K562 (cell line): Measurements from ENCODE around the gene VGLL4. TPM values are rescaled to one million over a fixed set of nuclear protein-coding genes. Genes with fewer than 3 reads are reported as not detected.
A peak's percentile ranks its signal among the peaks of the same experiment; 100 is the strongest.

ENCODE experiments used
- ATAC-seq: fragments of 200-7000 bp; cut with Tn5 transposase; 3 replicates; pipeline ENCODE4 v1.9.1; 2020; ENCODE audit warnings: moderate library complexity
- BruUV-seq: library from RNA; stranded (reverse); fragments of 400-500 nt; replicated peaks from 2 replicates; lab custom pipeline; 2021; lab: Mats Ljungman, UMichigan
- CTCF ChIA-PET: fragments of 300-600 bp; formaldehyde crosslinking; extraction: SDS; loops from one replicate; lab custom pipeline; 2021; ENCODE audit warnings: low intra/inter-chr PET ratio; lab: Yijun Ruan, JAX
- POLR2A ChIA-PET: fragments of 300-600, 350-650 bp; sonication (Branson Sonifier 250); formaldehyde crosslinking; extraction: SDS; loops from one replicate; lab custom pipeline; 2021; ENCODE audit warnings: antibody characterized with exemption, inconsistent platforms; lab: Yijun Ruan, JAX
- DNase-seq, 4 experiments: peaks; one replicate each; pipeline versions ENCODE4 v3.0.0 to v3.0.0-alpha.2; 2011 to 2018; ENCODE audit warnings: low spot score in 3 of 4, mixed read lengths in 3 of 4; ENCODE audit errors: extremely low read depth in 1 of 4
- FAIRE-seq: peaks from 2 replicates; lab custom pipeline; 2011; peaks lifted over from hg19 to GRCh38; lab: Jason Lieb, UNC
- H2AFZ ChIP-seq: 2 replicates; pipeline ENCODE4 v1.6.0; 2011; ENCODE audit warnings: low read depth, low read length, control low read depth, inconsistent platforms
- H3K27ac ChIP-seq: fragments of 200-600 bp; 3 replicates; pipeline ENCODE4 v1.8.0; 2011; ENCODE audit warnings: low read depth, mild to moderate bottlenecking, control low read depth, inconsistent platforms, low read length, moderate library complexity, mixed read lengths; ENCODE audit errors: extremely low read depth
- H3K27me3 ChIP-seq, 2 experiments: fragments of 300-600 bp in 1 of 2; 2 replicates in 1 of 2; 3 replicates in 1 of 2; pipeline versions ENCODE4 v1.6.0 to v1.8.0; 2011; ENCODE audit warnings: inconsistent platforms in 2 of 2, low read length in 2 of 2, mild to moderate bottlenecking in 1 of 2, mixed read lengths in 1 of 2, moderate library complexity in 1 of 2; ENCODE audit not compliant: control insufficient read depth in 2 of 2, insufficient read depth in 2 of 2
- H3K36me3 ChIP-seq: fragments of 300-600 bp; 3 replicates; pipeline ENCODE4 v1.8.0; 2011; ENCODE audit warnings: mild to moderate bottlenecking, low read length, inconsistent platforms; ENCODE audit not compliant: control insufficient read depth, insufficient read depth
- H3K4me1 ChIP-seq, 2 experiments: fragments of 200-600 bp in 1 of 2; replicated peaks in 1 of 2; 2 replicates in 1 of 2; 3 replicates in 1 of 2; pipeline versions ENCODE4 v1.5.1 to v1.8.0; 2011; ENCODE audit warnings: inconsistent platforms in 2 of 2, low read length in 2 of 2, mild to moderate bottlenecking in 1 of 2, mixed read lengths in 1 of 2, moderate library complexity in 1 of 2; ENCODE audit not compliant: control insufficient read depth in 2 of 2, insufficient read depth in 2 of 2
- H3K4me2 ChIP-seq: 2 replicates; pipeline ENCODE4 v1.6.1; 2011; ENCODE audit warnings: low read length, control low read depth, inconsistent platforms, mixed read lengths; ENCODE audit not compliant: insufficient read depth
- H3K4me3 ChIP-seq: fragments of 200-600 bp; sonication (generic), shearing (Covaris generic); 2 replicates; pipeline ENCODE4 v1.5.1; 2016; ENCODE audit warnings: control low read depth, inconsistent platforms
- H3K79me2 ChIP-seq: fragments of 200-600 bp; 3 replicates; pipeline ENCODE4 v1.8.0; 2011; ENCODE audit warnings: low read length, inconsistent platforms; ENCODE audit not compliant: control insufficient read depth, insufficient read depth
- H3K9ac ChIP-seq, 2 experiments: 2 replicates each; pipeline versions ENCODE4 v1.6.0 to v1.6.1; 2011; ENCODE audit warnings: low read depth in 2 of 2, low read length in 2 of 2, control low read depth in 1 of 2, inconsistent platforms in 1 of 2, mild to moderate bottlenecking in 1 of 2, mixed read lengths in 1 of 2; ENCODE audit not compliant: insufficient read depth in 1 of 2
- H3K9me1 ChIP-seq: one replicate; pipeline ENCODE4 v1.6.0; 2011; ENCODE audit warnings: inconsistent platforms, mild to moderate bottlenecking, low read length, moderate library complexity; ENCODE audit not compliant: control insufficient read depth, insufficient read depth
- H3K9me3 ChIP-seq: replicated peaks from 2 replicates; pipeline ENCODE4 v1.5.1; 2011; ENCODE audit warnings: low read depth, low read length, inconsistent platforms; ENCODE audit not compliant: control insufficient read depth, insufficient read depth
- H4K20me1 ChIP-seq: replicated peaks from 2 replicates; pipeline ENCODE4 v1.6.1; 2011; ENCODE audit warnings: low read length, inconsistent platforms, mixed read lengths; ENCODE audit not compliant: control insufficient read depth, insufficient read depth
- CEBPZ ChIP-seq: fragments of 150-350 bp; IDR thresholded peaks from 2 replicates; pipeline ENCODE4 v1.6.1; 2014; ENCODE audit warnings: low read depth, mild to moderate bottlenecking, low read length, borderline replicate concordance
- GATA2 ChIP-seq: sonication (generic); formaldehyde crosslinking; IDR thresholded peaks from 2 replicates; pipeline ENCODE4 v1.4.0; 2020; ENCODE audit warnings: mild to moderate bottlenecking, missing genetic modification reagents
- GTF2A2 ChIP-seq: IDR thresholded peaks from 2 replicates; pipeline ENCODE4 v1.6.1; 2016; ENCODE audit warnings: mild to moderate bottlenecking, missing genetic modification characterization, missing compliant biosample characterization
- HDGF ChIP-seq: fragments of 450-650 bp; IDR thresholded peaks from 2 replicates; pipeline ENCODE4 v1.6.1; 2016
- MAX ChIP-seq: sonication (generic); formaldehyde crosslinking; IDR thresholded peaks from 2 replicates; pipeline ENCODE4 v1.9.0; 2022; ENCODE audit warnings: mild to moderate bottlenecking, missing genetic modification reagents
- SIN3A ChIP-seq, 2 experiments: fragments of 150-350 bp in 1 of 2; IDR thresholded peaks; 2 replicates each; pipeline ENCODE4 v1.6.1; 2011 to 2016; ENCODE audit warnings: borderline replicate concordance in 2 of 2, low read depth in 2 of 2, low read length in 2 of 2, mild to moderate bottlenecking in 2 of 2, moderate library complexity in 2 of 2; ENCODE audit not compliant: control insufficient read depth in 1 of 2
- WHSC1 ChIP-seq: IDR thresholded peaks from one replicate; pipeline ENCODE4 v1.6.1; 2012; ENCODE audit warnings: low read length, control low read depth, inconsistent platforms
- ZNF311 ChIP-seq: fragments of 250-450 bp; sonication (Bioruptor Pico); IDR thresholded peaks from 2 replicates; pipeline ENCODE4 v1.4.0; 2020; ENCODE audit warnings: mild to moderate bottlenecking, moderate library complexity
- whole genome bisulfite sequencing: fragments of 100-300 bp; shearing (Covaris generic); methylation state at CpG from one replicate; pipeline ENCODE4 v1.1.6; 2016; ENCODE audit warnings: low coverage, mixed read lengths; ENCODE audit not compliant: insufficient coverage; ENCODE audit errors: missing lambda C conversion rate; 5-methylcytosine and 5-hydroxymethylcytosine counted together
- in situ Hi-C: fragments of 300-500 bp; cut with MboI; formaldehyde crosslinking; loops from 4 replicates; pipeline ENCODE4 v1.15.0; 2018; ENCODE audit warnings: inconsistent platforms, mixed read lengths
- intact Hi-C: fragments of 100-400 bp; cut with micrococcal nuclease; formaldehyde crosslinking; loops from 2 replicates; pipeline ENCODE4 v1.14.2; 2022
- polyA plus RNA-seq, 8 experiments: library from polyadenylated mRNA; depleted of rRNA in 4 of 8; stranded (reverse) in 5 of 8; unstranded in 3 of 8; fragments of >200 nt; fragmentation: Nextera tagmentation in 2 of 8; fragmentation: Illumina TruSeq in 1 of 8; extraction: Ambion mirVana in 2 of 8; extraction: Trizol in 1 of 8; gene quantifications; 2 replicates each; pipeline versions ENCODE4 v1.2.1 to v1.2.3, GENCODE V29; 2011 to 2014; ENCODE audit warnings: inconsistent platforms in 1 of 8, missing spikeins in 1 of 8
- total RNA-seq, 7 experiments: library from RNA; depleted of rRNA in 6 of 7; stranded (reverse); fragments of >200 nt in 6 of 7; fragmentation: Illumina TruSeq in 2 of 7; extraction: Trizol in 2 of 7; gene quantifications; 2 replicates each; pipeline versions ENCODE4 v1.2.1 to v1.2.3, GENCODE V29; 2011 to 2021; ENCODE audit warnings: low replicate concordance in 1 of 7

Gene VGLL4
- total and polyA plus RNA-seq, 9 of the 15 experiments (the other 6 are each of a cell fraction or from before 2014, with no cell fraction given) = 0.27 to 10.9 (median 8.6) TPM

- ChIA-PET POLR2A (interaction anchor here (0.7 to 1.2 kb wide), 3 partner anchors 13 to 673 kb away, joined by 3 read pairs; no protein-coding TSS in a partner anchor), CTCF (no interaction called here)
- in situ Hi-C loops = no loop called here
- no peak for DNase-seq
- Histone ChIP-seq H3K4me2 (no peak overlapping the region), H3K9ac (0 out of 4 replicates have a peak overlapping the region, but pooled peaks of 1 of the 2 experiments have one; percentile 27)
- TF ChIP-seq GTF2A2 (no peak), MAX (no peak), HDGF (no peak), ZNF311 (CRISPR knock-in tag) (no peak), GATA2 (CRISPR knock-in tag) (no peak), WHSC1 (no peak), CEBPZ (no peak), SIN3A (IDR thresholded peaks at IDR 0.05; ENCODE audit: borderline replicate concordance in 2 of 2, control insufficient read depth in 1 of 2, low read depth in 2 of 2, low read length in 2 of 2) (no peak)
- TF ChIP-seq, all 486 proteins: peak for 0
- intact Hi-C loops = no loop called here
- Histone ChIP-seq H3K36me3 (no peaks in the 10 kb centered on the region; the same call in 2 of the 3 replicates), H3K9me3 (no peaks in the 10 kb centered on the region), H3K27ac (no peak overlapping the region), H3K9me1 (no peaks in the 10 kb centered on the region), H4K20me1 (peaks cover 19% of the 10 kb centered on the region), H3K4me3 (no peak overlapping the region), H3K27me3 (peaks cover 0 to 17% of the 10 kb centered on the region in 2 experiments; a peak in 3 of 5 replicates), H3K79me2 (no peaks in the 10 kb centered on the region), H2AFZ (no peak overlapping the region), H3K4me1 (no peaks in the 10 kb centered on the region; a peak in 2 of 5 replicates)
- FAIRE-seq = no peak
- WGBS = 43% methylated on average over 9 of the region's 9 CpGs
- no TSS peak for BruUV-seq
- no peak for ATAC-seq
These were observed 67.3 kb downstream of the VGLL4 start for GRCh38 chr3:11576453-11576852.
